Measurements from ENCODE around the gene LGMN.

The LGMN gene

DNA sequence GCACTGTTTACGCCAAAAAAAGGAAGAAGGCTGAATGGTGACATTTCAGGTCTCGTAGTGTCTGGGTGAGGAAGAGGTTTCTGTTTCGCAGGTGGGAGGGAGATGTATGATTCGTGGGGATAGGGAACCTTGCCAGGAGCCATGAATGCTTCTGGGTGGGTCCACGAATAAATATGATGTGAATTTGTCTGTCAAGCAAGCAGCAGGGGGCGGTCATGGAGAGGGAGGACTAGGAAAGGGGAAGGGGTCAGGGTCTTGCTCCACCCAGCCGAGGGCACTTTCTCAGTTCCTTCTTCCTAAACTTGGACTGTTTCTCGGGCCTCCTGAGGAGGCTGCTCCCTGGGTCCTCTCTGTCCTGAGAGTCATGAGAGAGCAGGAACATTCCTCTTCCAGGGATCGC is 72.5 kb downstream of the LGMN start:
- no peak for DNase-seq (ENCODE audit: low spot score)

DNA sequence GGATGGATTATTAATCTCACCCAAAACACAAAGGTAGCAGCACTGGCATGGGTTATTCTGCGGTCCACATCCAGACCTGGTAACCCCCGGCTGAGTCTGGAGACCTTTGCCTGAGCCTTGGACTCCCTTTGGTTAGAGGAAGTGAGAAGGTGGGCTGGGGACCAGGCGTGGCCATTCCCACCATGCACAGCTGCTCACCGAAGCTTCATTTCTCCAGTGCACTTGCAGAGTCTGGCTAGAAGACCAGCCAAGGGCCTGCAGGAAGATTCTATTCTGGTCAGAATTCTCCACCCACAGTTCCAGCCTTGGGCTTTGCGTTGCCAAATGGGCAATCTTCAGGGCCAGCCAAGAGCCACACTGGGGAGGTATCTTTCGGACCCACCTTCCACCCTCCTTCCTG is 73.0 kb downstream of the LGMN start:
- no peak for DNase-seq (ENCODE audit: low spot score)

DNA sequence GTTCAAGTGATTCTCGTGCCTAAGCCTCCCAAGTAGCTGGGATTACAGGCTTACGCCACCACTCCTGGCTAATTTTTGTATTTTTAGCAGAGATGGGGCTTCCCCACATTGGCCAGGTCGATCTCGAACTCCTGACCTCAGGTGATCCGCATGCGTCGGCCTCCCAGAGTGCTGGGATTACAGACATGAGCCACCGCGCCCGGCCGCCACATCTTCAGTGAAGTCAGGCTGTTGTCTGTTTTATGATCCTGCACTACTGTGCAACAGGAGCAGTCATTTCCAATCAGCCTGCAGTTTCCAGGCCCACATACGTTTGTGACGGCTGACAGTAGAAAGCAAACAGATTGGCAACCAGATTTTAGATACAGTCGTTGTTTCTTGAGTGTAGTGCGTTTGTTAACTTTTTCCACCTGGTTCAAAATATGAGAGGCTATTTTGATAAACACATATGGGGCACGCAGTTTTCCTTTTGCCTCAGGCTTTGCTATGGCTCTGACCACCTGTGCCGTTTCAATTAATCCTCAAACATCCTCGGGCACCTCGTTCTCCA is 74.8 kb downstream of the LGMN start:
- no peak for DNase-seq (ENCODE audit: low spot score)

DNA sequence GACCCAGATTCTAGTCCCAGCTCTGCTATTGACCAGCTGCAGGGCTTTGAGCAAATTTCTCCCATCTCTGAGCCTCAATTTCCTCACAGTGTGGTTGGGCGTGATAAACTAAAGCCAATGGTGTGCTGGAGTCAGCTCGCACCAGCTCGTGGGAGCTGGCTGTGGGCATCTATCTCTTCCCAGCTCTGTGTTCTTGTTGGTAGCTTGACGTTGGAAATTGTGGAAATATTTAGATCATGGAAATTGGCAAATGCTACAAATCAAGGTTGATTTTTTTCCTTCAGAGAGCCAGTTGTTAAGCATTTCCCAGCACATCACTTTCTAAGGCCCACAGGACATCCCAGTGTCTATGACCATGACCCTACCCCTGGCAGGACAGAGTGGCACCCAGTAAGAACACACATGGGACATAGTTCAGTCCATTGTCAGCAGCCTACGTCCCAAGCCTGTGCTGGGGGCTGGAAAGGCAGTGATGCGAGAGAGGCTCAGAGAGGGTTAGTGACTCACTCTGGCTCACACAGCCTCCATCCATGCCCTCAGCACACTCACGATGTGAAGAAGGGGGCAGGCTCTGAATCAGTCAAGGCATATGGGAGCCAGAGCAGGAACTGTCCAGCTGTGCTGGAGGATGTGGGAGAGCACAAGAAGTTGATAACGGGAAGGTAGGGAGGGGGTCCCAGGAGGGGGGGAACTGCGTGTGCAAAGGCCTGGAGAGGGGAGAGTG is 77.6 kb downstream of the LGMN start:
- no peak for DNase-seq (ENCODE audit: low spot score)

DNA sequence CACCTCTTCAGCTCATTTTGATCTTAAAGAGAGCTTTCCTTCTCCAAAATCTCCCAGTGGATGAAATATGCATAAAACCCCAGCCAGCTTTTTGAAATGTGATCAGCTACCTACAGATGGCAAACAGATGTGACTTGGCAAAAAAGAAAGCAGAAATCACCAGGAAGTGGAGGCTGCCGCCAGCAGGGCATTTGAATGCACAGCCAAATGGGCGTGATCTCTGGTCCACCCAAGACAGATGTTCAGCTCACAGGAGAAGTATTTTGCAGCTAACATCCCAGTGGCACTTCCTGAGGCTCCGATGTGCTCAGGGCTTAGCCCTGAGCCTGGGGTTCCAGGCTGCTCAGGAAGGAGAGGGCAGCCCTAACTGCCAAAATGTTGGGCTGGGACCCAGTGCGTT is 78.3 kb downstream of the LGMN start:
- DNase-seq (ENCODE audit: low spot score), result peak; percentile 86

DNA sequence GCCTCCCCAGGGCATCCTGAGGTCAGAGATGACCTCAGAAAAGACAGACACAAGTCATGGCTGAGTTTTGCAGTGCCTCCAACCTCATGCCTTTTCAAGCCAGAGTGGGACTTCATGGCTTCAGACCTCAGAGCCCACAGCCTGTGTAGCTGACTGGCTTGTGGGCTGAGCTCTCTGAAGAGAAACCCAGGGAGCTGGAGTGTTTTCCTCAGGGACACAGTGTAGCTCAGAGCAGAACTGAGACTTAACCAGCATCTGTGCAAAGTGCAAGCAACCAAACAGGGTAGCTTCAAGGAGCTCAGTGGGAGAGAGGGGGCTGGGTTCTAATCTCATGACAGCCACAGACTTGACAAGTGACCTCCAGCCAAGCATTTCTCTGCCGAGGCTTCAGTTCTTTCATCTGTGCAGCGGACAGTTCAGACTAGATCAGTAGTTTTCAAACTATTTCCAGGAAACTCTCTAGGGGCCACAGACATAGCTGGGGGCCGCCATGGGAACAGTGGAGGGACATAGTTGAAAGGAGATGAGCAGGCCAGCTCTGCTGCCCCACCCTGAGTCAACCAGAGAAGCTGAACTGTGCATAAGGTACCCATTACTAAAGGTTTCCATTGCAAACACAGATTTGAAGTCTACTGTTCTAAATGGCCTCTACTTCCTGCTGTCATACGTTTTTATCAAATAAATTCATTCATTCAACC is 80.0 kb downstream of the LGMN start:
- DNase-seq (ENCODE audit: low spot score), result no peak

DNA sequence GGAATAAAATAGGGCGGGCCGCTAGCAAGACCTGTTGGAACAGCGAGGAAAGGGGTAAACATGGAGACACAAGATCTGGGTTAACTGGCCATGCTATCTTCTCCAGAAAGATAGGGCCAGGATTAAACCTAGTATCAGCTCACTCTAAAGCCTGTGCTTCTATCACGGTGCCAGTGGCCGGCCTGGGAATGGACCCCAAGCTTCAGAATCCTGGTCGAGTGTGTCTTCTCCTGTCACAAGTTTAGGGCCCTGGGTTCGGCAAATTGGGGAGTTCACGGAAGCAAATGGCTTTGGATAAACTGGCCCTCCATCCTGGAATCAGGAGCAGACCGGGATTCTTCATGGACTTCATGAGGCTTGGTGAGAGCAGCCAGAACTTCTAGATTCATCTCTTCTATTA is 82.2 kb downstream of the LGMN start:
- no peak for DNase-seq (ENCODE audit: low spot score)

DNA sequence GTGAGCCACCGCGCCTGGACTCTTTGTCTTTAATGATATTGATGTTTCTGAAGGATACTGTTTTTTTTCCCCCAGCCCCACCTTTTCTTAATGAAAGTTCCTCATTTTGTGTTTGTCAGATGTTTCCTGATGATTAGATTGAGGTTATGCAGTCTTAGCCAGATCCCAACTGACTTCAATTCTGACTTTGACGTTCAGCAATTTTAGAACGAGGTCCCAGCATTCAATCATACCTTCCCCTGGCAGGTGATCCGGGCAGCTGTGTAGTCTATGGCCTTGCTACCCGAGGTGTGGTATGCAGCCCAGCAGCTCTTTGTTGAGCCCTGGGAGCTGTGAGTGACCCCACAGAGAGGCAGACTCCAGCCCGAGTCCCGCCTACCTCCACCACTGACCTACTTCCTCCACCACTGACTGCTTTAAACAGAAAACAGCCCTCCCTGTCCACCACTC is 82.7 kb downstream of the LGMN start:
- no peak for DNase-seq (ENCODE audit: low spot score)

DNA sequence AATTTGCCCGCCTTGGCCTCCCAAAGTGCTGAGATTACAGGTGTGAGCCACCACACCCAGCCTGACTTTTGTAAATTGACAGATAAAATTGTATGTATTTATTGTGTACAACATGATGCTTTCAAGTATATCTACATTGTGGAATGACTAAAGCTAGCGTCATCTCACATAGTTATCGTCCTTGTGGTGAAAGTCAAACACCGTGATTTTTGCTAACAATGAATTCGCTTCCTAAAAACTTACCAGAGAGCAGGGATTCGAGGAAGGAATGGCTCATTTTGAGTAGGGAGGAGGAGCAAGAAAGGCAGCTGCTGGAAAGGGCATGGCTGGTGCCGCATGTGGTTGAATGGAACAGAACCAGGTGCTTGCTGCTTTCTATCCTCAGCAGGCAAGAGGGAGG is 85.4 kb downstream of the LGMN start:
- no peak for DNase-seq (ENCODE audit: low spot score)

DNA sequence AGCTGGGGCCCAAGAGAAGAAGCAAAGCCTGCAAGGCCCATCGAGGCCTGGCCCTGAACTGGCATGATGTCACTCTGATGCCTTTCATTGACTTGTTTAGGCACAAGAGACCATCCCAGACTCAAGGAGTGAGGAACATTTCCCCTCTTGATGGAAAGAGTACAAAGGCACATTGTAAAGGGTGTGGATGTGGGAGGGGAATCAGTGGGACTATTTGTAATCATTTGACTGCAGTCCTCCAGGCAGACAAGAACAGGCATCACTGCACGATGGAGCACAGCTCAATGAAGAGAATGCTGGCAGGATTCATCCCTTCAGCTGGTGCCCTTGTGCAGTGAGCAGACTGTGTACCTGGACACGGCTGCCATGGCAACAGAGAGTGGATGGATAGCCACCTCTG is 87.9 kb downstream of the LGMN start:
- DNase-seq (ENCODE audit: low spot score), result no peak

DNA sequence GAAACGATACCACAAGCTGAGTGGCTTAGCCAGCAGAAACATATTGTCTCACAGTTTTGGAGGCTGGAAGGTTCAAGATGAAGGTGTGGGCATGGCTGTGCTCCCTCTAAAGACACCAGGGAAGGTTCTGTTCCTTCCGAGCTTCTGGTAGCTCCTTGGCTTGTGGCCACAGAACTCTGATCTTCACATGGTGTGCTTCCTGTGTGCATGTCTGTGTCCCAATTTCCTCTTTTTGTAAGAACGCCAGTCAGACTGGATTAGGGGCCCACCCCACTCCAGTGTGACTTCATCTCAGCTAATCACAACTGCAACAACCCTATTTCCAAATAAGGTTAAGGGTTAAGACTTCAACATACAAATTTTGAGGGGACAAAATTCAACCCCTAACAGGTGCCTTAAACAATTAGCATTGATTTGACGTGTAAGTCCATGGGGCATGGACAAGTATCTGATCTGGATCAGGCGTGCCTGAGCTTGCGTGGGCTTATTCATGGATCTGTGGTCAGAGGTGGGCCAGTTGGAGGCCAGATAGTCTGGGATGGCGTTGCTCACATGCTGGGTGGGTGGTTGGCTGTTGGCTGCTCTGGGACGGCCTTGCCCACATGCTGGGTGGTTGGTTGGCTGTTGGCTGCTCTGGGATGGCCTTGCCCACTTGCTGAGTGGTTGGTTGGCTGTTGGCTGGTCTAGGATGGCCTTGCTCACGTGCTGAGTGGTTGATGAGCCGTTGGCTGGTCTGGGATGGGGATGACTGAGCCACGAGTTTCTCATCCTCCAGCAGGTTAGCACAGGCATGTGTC is 88.5 kb downstream of the LGMN start:
- DNase-seq (ENCODE audit: low spot score), result no peak

DNA sequence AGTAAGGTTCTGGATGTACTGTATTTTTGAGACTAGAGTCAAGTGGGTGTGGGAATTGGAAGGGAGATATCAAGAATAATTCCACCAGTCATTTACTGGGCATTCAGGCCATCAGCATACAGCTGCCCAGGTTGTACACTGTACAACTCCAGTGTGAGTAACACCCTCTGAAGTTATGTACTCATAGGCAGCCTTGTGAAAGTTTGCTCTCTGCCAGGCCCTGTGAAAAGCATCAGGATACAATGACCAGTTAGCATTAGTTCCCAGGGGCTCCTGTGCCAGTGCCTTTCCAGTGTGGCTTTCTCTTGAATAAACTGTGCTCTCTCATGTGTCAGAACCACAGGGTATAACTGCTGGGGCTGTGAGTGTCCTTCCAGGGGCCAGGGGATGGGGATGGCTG is 89.7 kb downstream of the LGMN start:
- DNase-seq (ENCODE audit: low spot score), result no peak

DNA sequence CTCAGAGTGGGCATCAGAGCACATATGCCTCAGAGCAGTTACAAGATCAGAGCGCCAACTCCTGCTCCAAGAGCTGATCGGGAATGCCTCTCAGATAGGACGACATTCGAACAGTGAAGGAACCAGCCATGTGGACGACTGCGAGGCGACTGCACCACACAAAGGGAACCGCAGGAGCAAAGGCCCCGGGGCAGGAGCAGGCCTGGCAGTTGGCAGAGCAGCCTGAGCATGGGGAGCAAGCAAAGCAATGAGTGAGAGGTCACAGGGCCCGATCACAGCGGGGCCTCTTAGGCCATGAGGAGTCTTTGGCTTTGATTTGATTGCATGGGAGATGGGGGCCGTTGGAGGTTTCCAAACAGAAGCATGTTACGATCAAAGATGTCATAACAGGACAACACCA is 90.3 kb downstream of the LGMN start:
- DNase-seq (ENCODE audit: low spot score), result no peak

DNA sequence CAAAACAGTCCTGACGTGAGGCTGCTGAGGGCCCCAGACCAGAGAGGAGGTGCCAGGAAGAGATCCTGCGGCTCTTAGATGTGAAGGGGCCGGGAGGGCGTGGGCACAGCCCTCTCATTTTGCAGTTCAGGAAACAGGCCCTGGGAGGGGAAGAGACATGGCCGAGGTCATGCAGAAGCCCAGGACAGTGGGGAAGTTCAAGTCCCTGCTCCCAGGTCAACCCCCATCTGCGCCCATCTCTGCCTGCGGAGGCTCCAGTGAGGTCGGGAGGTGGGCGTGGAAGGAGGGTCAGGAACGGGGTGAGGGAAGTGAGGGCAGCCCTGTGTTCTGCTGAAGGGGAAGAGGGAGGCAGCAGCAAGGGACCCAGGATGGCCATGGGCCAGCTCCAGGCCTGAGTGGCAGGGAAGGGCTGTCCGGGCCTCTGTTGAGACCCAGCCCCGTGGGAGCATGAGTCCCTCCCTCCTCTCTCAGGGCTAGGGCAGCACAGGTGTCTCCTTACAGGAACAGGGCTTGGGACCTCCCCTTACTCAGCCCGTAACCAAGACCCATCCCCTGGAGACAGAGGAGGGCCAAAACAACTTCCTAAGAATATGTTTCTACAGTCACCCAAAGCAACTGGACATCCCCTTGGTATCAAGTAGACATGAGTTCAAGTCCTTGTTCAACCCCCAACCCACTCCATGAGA is 90.8 kb downstream of the LGMN start:
- DNase-seq (ENCODE audit: low spot score), result no peak

DNA sequence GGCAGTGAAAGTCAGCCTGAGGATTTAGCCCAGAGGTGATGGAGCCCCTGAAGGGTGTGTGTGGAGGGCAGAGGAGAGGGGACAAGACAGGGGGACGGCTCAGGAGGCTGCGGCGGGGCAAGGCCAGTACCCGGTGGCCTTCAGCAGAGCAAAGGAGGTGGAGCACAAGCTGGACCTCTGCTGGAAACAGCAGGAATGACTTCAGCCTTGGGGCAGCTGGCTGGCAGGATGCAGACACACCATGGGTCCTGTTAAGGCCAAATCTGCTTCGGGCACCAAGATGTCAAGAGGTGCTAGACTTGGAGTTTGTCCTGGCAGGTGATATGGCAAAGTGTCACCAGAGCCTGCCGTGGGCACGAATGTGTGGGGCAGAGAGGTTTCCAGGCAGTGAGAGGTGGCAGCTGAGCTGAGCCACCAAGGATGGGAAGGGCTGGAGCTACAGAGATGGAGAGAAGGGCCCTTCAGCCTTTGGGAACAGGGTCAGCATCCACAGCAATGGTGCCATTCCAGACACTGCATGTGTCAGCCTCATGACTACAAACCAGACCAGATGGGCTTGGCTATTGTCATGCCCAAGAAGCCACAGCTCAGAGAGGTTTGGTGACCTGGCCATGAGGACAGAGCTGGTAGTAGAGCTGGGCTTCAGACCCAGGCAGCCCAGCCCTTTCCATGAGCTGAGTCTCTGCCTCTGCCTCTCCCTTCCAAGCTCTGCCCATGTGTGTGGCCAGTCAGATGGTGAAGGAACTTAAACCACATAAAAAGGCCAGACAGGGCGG is 91.9 kb downstream of the LGMN start:
- DNase-seq (ENCODE audit: low spot score), result no peak

DNA sequence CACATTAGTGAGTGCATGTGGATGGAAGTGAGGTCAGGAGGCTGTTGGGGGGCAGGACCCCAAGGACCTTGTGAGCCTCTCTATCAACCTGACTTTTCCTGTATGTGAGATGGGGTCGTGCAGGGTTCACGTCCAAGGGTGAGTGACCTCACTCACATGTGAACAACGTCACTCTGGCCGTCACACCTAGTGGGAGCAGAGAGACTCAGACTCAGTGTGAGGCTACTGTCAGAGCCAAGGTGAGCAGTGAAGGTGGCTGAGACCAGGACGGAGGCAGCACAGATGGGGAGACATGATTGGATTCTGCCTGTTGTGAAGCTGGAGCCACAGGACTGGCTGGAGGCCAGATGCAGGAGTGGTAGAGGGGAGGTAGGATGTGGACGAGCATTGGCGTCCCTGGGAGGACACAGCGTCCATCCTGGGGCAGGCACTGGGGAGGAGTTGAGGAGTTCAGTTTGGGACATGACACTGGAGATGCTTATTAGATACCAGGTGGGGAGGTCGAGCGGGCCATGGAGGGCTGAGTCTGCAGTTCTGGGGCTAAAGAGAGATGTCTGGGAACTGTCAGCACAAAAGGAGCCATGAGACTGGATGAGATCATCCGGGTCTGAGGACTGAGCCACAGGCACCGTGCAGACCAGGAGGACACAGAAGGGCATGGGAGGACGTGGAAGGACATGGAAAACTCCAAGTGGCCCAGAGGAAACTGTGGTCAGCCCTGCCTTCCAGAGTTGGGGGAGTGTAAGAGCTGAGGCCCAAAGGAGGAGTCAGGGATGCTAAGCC is 92.8 kb downstream of the LGMN start:
- DNase-seq (ENCODE audit: low spot score), result no peak

DNA sequence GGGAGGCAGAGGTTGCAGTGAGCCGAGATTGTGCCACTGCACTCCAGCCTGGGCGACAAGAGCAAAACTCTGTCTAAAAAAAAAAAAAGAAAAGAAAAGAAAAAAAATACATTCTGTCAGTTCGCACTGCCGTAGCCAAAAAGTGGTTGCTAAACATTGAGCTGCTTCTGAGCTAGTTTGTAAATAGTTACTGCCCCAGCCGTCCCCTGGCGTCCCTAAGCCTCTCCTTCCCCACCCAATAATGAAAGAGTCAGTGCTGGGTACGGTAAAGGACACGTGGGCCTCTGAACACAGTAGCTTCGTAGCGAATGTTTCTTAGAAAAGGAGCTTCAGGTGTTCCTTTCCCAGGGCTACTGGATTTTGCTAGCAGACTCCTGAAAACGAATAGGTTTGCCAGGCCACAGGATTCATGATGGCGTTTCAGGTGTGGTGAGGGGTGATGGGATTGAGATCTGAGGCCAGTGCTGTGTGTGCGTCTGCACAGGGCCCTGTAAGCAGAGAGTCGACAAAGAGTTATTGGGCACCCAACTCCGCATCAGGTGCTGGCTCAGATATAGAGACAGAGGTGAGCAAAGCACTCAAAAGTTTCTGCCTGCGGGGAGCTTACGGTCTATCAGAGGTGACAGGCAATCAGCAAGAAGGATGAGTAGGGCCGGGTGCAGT is 94.1 kb downstream of the LGMN start:
- DNase-seq (ENCODE audit: low spot score), result no peak
